H9 (cell line): Measurements from ENCODE around the gene ACOT11. TPM values are rescaled to one million over a fixed set of nuclear protein-coding genes. Genes with fewer than 3 reads are reported as not detected.

ENCODE experiments used
- DNase-seq: peaks from one replicate; pipeline ENCODE4 v3.0.0-alpha.2; 2017
- H2AFZ ChIP-seq: one replicate; pipeline ENCODE4 v1.6.1; 2013; ENCODE audit warnings: mild to moderate bottlenecking, low read length, control low read depth, moderate library complexity
- H2AK5ac ChIP-seq: 2 replicates; pipeline ENCODE4 v1.6.1; 2013; ENCODE audit warnings: low read length, control low read depth, mixed read lengths; ENCODE audit not compliant: insufficient read length
- H2BK120ac ChIP-seq: one replicate; pipeline ENCODE4 v1.6.1; 2013; ENCODE audit warnings: low read depth, mild to moderate bottlenecking, low read length, control low read depth, inconsistent platforms; ENCODE audit not compliant: poor library complexity, severe bottlenecking
- H2BK12ac ChIP-seq: 2 replicates; pipeline ENCODE4 v1.6.1; 2013; ENCODE audit warnings: low read length, control low read depth, mixed read lengths, low read depth; ENCODE audit not compliant: insufficient read length
- H2BK15ac ChIP-seq: 2 replicates; pipeline ENCODE4 v1.6.1; 2013; ENCODE audit warnings: low read depth, low read length, control low read depth
- H2BK20ac ChIP-seq: one replicate; pipeline ENCODE4 v1.6.1; 2013; ENCODE audit warnings: low read depth, mild to moderate bottlenecking, low read length, control low read depth, inconsistent platforms; ENCODE audit not compliant: poor library complexity, severe bottlenecking
- H2BK5ac ChIP-seq: 2 replicates; pipeline ENCODE4 v1.6.1; 2013; ENCODE audit warnings: low read length, control low read depth, mixed read lengths; ENCODE audit not compliant: insufficient read length
- H3K14ac ChIP-seq: 2 replicates; pipeline ENCODE4 v1.6.1; 2013; ENCODE audit warnings: low read length, control low read depth; ENCODE audit not compliant: insufficient read depth
- H3K18ac ChIP-seq: 2 replicates; pipeline ENCODE4 v1.6.1; 2013; ENCODE audit warnings: low read depth, mild to moderate bottlenecking, mixed read lengths, low read length, control low read depth; ENCODE audit not compliant: insufficient read length
- H3K23ac ChIP-seq: 2 replicates; pipeline ENCODE4 v1.6.1; 2013; ENCODE audit warnings: low read length, control low read depth, mixed read lengths, low read depth; ENCODE audit not compliant: insufficient read length
- H3K23me2 ChIP-seq: 2 replicates; pipeline ENCODE4 v1.6.1; 2013; ENCODE audit warnings: low read depth, mild to moderate bottlenecking, mixed read lengths, low read length, control low read depth; ENCODE audit not compliant: insufficient read length, poor library complexity, severe bottlenecking
- H3K27ac ChIP-seq: 2 replicates; pipeline ENCODE4 v1.5.1; 2013; ENCODE audit warnings: low read length, control low read depth, mixed read lengths, low read depth; ENCODE audit not compliant: insufficient read length
- H3K27me3 ChIP-seq: 2 replicates; pipeline ENCODE4 v1.6.1; 2013; ENCODE audit warnings: low read length, control low read depth, inconsistent platforms; ENCODE audit not compliant: insufficient read depth
- H3K4ac ChIP-seq: 2 replicates; pipeline ENCODE4 v1.6.1; 2013; ENCODE audit warnings: low read depth, mild to moderate bottlenecking, control low read depth, inconsistent platforms, low read length, moderate library complexity
- H3K4me1 ChIP-seq: 2 replicates; pipeline ENCODE4 v1.6.1; 2013; ENCODE audit warnings: low read length, control low read depth, inconsistent platforms; ENCODE audit not compliant: insufficient read depth
- H3K4me2 ChIP-seq: 2 replicates; pipeline ENCODE4 v1.6.1; 2013; ENCODE audit warnings: low read length, control low read depth, mixed read lengths; ENCODE audit not compliant: insufficient read length, insufficient read depth
- H3K56ac ChIP-seq: 2 replicates; pipeline ENCODE4 v1.6.1; 2013; ENCODE audit warnings: low read depth, mild to moderate bottlenecking, mixed read lengths, low read length, control low read depth; ENCODE audit not compliant: insufficient read length
- H3K79me1 ChIP-seq: 2 replicates; pipeline ENCODE4 v1.6.1; 2013; ENCODE audit warnings: low read depth, mild to moderate bottlenecking, moderate library complexity, low read length, control low read depth, inconsistent platforms; ENCODE audit not compliant: insufficient read depth, poor library complexity, severe bottlenecking
- H3K79me2 ChIP-seq: 2 replicates; pipeline ENCODE4 v1.6.1; 2013; ENCODE audit warnings: low read length, control low read depth, inconsistent platforms; ENCODE audit not compliant: insufficient read depth
- H3K9ac ChIP-seq: 2 replicates; pipeline ENCODE4 v1.6.1; 2013; ENCODE audit warnings: low read length, control low read depth, mixed read lengths; ENCODE audit not compliant: insufficient read length; ENCODE audit errors: extremely low read depth
- H3K9me3 ChIP-seq: one replicate; pipeline ENCODE4 v1.6.1; 2013; ENCODE audit warnings: low read depth, low read length, inconsistent platforms; ENCODE audit not compliant: control insufficient read depth
- H3T11ph ChIP-seq: one replicate; pipeline ENCODE4 v1.6.1; 2013; ENCODE audit warnings: mild to moderate bottlenecking, low read length, control low read depth, inconsistent platforms
- H4K20me1 ChIP-seq: one replicate; pipeline ENCODE4 v1.6.1; 2013; ENCODE audit not compliant: control insufficient read depth, insufficient read length, insufficient read depth
- H4K5ac ChIP-seq: 2 replicates; pipeline ENCODE4 v1.6.1; 2013; ENCODE audit warnings: low read depth, mild to moderate bottlenecking, mixed read lengths, low read length, control low read depth; ENCODE audit not compliant: insufficient read length
- H4K8ac ChIP-seq: replicated peaks from 2 replicates; pipeline ENCODE4 v1.6.1; 2013; ENCODE audit warnings: low read length, control low read depth, mixed read lengths, low read depth; ENCODE audit not compliant: insufficient read length
- H4K91ac ChIP-seq: 2 replicates; pipeline ENCODE4 v1.6.1; 2013; ENCODE audit warnings: low read depth, mild to moderate bottlenecking, moderate library complexity, mixed read lengths, low read length, control low read depth; ENCODE audit not compliant: insufficient read length
- H3K27ac Mint-ChIP-seq, 3 experiments: 2 replicates in 2 of 3; 3 replicates in 1 of 3; pipeline ENCODE4 v1.8.0; 2020 to 2021; ENCODE audit warnings: mixed read lengths in 3 of 3, mild to moderate bottlenecking in 1 of 3, moderate library complexity in 1 of 3
- H3K27me3 Mint-ChIP-seq: 2 replicates; pipeline ENCODE4 v1.8.0; 2021; ENCODE audit warnings: low read depth, mild to moderate bottlenecking, moderate library complexity, mixed read lengths
- H3K36me3 Mint-ChIP-seq, 3 experiments: 2 replicates in 2 of 3; 3 replicates in 1 of 3; pipeline ENCODE4 v1.8.0; 2020 to 2021; ENCODE audit warnings: low read depth in 3 of 3, mixed read lengths in 3 of 3; ENCODE audit not compliant: insufficient read depth in 1 of 3
- H3K4me1 Mint-ChIP-seq, 2 experiments: 2 replicates each; pipeline ENCODE4 v1.8.0; 2020; ENCODE audit warnings: mixed read lengths in 2 of 2
- H3K4me3 Mint-ChIP-seq, 2 experiments: 2 replicates in 1 of 2; 3 replicates in 1 of 2; pipeline ENCODE4 v1.8.0; 2020 to 2021; ENCODE audit warnings: mild to moderate bottlenecking in 2 of 2, mixed read lengths in 2 of 2, moderate library complexity in 1 of 2
- H3K9me3 Mint-ChIP-seq, 2 experiments: 2 replicates in 1 of 2; 3 replicates in 1 of 2; pipeline ENCODE4 v1.8.0; 2020; ENCODE audit warnings: mild to moderate bottlenecking in 2 of 2, mixed read lengths in 2 of 2, moderate library complexity in 1 of 2
- WGBS: extraction: QIAGEN DNeasy Blood & Tissue Kit; methylation state at CpG from one replicate; pipeline ENCODE4 v1.1.7; 2013; ENCODE audit warnings: missing lambda C conversion rate, low lambda C conversion rate, mixed read lengths; ENCODE audit not compliant: insufficient read length; ENCODE audit errors: extremely low coverage; 5-methylcytosine and 5-hydroxymethylcytosine counted together
- total RNA-seq: library from RNA; stranded (reverse); gene quantifications from 2 replicates; pipeline ENCODE4 v1.2.1, GENCODE V29; 2021
- TF ChIP-seq, protein P1 (sequence below): fragments of 200-600 bp; sonication (generic); conservative IDR thresholded peaks from 3 replicates; pipeline ENCODE4 v1.8.0; 2021; ENCODE audit warnings: antibody characterized with exemption, mild to moderate bottlenecking

The ACOT11 gene
- total RNA-seq, 1 experiment from 2014 or later: 4.0 TPM

DNA sequence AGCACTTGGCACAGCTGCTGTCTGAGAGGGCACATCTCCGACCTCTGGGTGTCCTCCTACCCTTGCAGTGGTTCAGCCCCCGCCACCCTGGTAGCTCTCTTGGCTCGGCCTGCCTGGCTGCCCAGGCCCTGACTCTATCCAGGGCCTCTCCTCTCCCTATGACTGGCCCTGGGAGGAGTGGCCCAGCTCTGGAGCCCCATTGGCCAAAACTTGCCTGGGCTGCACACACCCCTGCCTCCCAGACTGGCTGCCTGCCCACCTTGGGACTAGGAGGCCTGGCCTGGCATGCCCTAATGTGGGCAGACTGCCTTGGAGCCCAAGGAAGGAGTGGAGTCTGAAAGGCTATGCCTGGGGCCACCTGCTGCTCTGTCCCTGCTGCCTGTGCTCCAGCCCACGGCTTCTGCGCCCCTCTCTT is 33.6 kb downstream of the ACOT11 start:
- Histone ChIP-seq H3K9me3 (no peaks in the 10 kb centered on the region), H2BK120ac (no peak overlapping the region), H3K27ac (no peak overlapping the region), H3K23ac (no peak overlapping the region), H3K23me2 (no peaks in the 10 kb centered on the region), H2BK15ac (no peak overlapping the region), H2BK12ac (no peak overlapping the region), H3K4ac (no peak overlapping the region; the same call in 1 of the 2 replicates), H3K79me1 (no peaks in the 10 kb centered on the region), H3K79me2 (no peaks in the 10 kb centered on the region), H4K20me1 (no peaks in the 10 kb centered on the region), H2BK20ac (no peak overlapping the region), H3K4me2 (no peak overlapping the region), H3K27me3 (no peaks in the 10 kb centered on the region), H3K4me1 (peaks cover 3% of the 10 kb centered on the region; the same call in 1 of the 2 replicates), H4K8ac (no peak overlapping the region), H2BK5ac (no peak overlapping the region), H2AFZ (no peak overlapping the region), H3K14ac (no peak overlapping the region), H3K56ac (no peak overlapping the region), H4K91ac (peak overlapping the region; percentile 62), H4K5ac (no peak overlapping the region), H3K18ac (peak overlapping the region; percentile 46), H2AK5ac (no peak overlapping the region), H3T11ph (no peak overlapping the region), H3K9ac (no peak overlapping the region)
- TF ChIP-seq, protein P1, sequence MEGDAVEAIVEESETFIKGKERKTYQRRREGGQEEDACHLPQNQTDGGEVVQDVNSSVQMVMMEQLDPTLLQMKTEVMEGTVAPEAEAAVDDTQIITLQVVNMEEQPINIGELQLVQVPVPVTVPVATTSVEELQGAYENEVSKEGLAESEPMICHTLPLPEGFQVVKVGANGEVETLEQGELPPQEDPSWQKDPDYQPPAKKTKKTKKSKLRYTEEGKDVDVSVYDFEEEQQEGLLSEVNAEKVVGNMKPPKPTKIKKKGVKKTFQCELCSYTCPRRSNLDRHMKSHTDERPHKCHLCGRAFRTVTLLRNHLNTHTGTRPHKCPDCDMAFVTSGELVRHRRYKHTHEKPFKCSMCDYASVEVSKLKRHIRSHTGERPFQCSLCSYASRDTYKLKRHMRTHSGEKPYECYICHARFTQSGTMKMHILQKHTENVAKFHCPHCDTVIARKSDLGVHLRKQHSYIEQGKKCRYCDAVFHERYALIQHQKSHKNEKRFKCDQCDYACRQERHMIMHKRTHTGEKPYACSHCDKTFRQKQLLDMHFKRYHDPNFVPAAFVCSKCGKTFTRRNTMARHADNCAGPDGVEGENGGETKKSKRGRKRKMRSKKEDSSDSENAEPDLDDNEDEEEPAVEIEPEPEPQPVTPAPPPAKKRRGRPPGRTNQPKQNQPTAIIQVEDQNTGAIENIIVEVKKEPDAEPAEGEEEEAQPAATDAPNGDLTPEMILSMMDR: no peak
- Mint-ChIP-seq H3K27me3 (no peaks in the 10 kb centered on the region), H3K9me3 (no peaks in the 10 kb centered on the region), H3K4me3 (no peak overlapping the region), H3K4me1 (peaks cover 42 to 52% of the 10 kb centered on the region in 2 experiments), H3K27ac (peak overlapping the region in 2 of 3 experiments; percentile 39 to 56; a peak in 1 of 7 replicates), H3K36me3 (no peaks in the 10 kb centered on the region)
- WGBS: no CpG with 5 or more reads among the region's 5 CpGs
- DNase-seq: peak; percentile 58
